Caco-2 (cell line): ENCODE data around the gene ZNF547. TPM values are rescaled to one million over a fixed set of nuclear protein-coding genes. Genes with fewer than 3 reads are reported as not detected.

Experiments
- BruUV-seq: library from RNA; stranded (reverse); fragments of 400-500 nt; replicated peaks from 2 replicates; lab custom pipeline; 2021; lab: Mats Ljungman, UMichigan
- CTCF ChIA-PET: fragments of 300-600 bp; sonication (Branson Sonifier 250); formaldehyde crosslinking; loops from one replicate; lab custom pipeline; 2022; ENCODE audit warnings: antibody characterized with exemption; lab: Charles Lee
- POLR2A ChIA-PET: fragments of 300-600 bp; sonication (Branson Sonifier 250); formaldehyde crosslinking; loops from one replicate; lab custom pipeline; 2022; ENCODE audit warnings: antibody characterized with exemption; lab: Charles Lee
- DNase-seq, 2 experiments: peaks; one replicate each; pipeline versions ENCODE4 v3.0.0 to v3.0.0-alpha.2; 2020 to 2022
- H3K27me3 ChIP-seq: replicated peaks from 2 replicates; pipeline ENCODE4 v1.6.0; 2011; ENCODE audit warnings: low read length; ENCODE audit not compliant: control insufficient read depth, insufficient read depth
- H3K36me3 ChIP-seq: 2 replicates; pipeline ENCODE4 v1.5.1; 2011; ENCODE audit warnings: low read length; ENCODE audit not compliant: control insufficient read depth, insufficient read depth
- H3K4me1 ChIP-seq: fragments of 250-450 bp; sonication (Bioruptor Pico); 2 replicates; pipeline ENCODE4 v1.5.1; 2020; ENCODE audit warnings: mild to moderate bottlenecking
- H3K4me3 ChIP-seq: 2 replicates; pipeline ENCODE4 v1.5.1; 2011; ENCODE audit warnings: low read depth, mild to moderate bottlenecking, control low read depth, low read length
- H3K9me3 ChIP-seq: fragments of 250-450 bp; sonication (Bioruptor Pico); 2 replicates; pipeline ENCODE4 v1.5.1; 2020; ENCODE audit warnings: mild to moderate bottlenecking, moderate library complexity
- H3K27ac Mint-ChIP-seq: one replicate; pipeline ENCODE4 v1.8.0; 2022; ENCODE audit warnings: mixed read lengths; ENCODE audit not compliant: unreplicated experiment
- H3K27me3 Mint-ChIP-seq: one replicate; pipeline ENCODE4 v1.8.0; 2022; ENCODE audit warnings: mixed read lengths; ENCODE audit not compliant: insufficient read depth, unreplicated experiment
- H3K36me3 Mint-ChIP-seq: one replicate; pipeline ENCODE4 v1.8.0; 2022; ENCODE audit warnings: mild to moderate bottlenecking, mixed read lengths; ENCODE audit not compliant: insufficient read depth, unreplicated experiment
- H3K4me1 Mint-ChIP-seq: one replicate; pipeline ENCODE4 v1.8.0; 2022; ENCODE audit warnings: low read depth, mixed read lengths; ENCODE audit not compliant: unreplicated experiment
- H3K4me3 Mint-ChIP-seq: one replicate; pipeline ENCODE4 v1.8.0; 2022; ENCODE audit warnings: mild to moderate bottlenecking, moderate library complexity, mixed read lengths; ENCODE audit not compliant: unreplicated experiment
- H3K9me3 Mint-ChIP-seq: one replicate; pipeline ENCODE4 v1.8.0; 2022; ENCODE audit warnings: mixed read lengths; ENCODE audit not compliant: unreplicated experiment
- CTCF ChIP-seq, 2 experiments: fragments of 200-600 bp in 1 of 2; IDR thresholded peaks; 1 replicate in 1 of 2; 2 replicates in 1 of 2; pipeline versions ENCODE4 v1.5.1 to v1.8.0; 2011 to 2022; ENCODE audit warnings: antibody characterized with exemption in 1 of 2, control low read depth in 1 of 2, inconsistent platforms in 1 of 2, low read depth in 1 of 2, low read length in 1 of 2, mild to moderate bottlenecking in 1 of 2, moderate library complexity in 1 of 2; ENCODE audit not compliant: insufficient read depth in 1 of 2, severe bottlenecking in 1 of 2, unreplicated experiment in 1 of 2
- intact Hi-C: fragments of 100-400 bp; cut with micrococcal nuclease; formaldehyde crosslinking; loops from one replicate; pipeline ENCODE4 v1.10.0; 2022; ENCODE audit not compliant: unreplicated experiment
- total RNA-seq: library from RNA; stranded (reverse); gene quantifications from 2 replicates; pipeline ENCODE4 v1.2.3, GENCODE V29; 2022

ZNF547 gene
- total RNA-seq, 1 experiment from 2014 or later = 1.8 TPM

- ChIA-PET CTCF (interaction anchor here (0.6 kb wide), 1 partner anchor 530 kb away, joined by 4 read pairs; no protein-coding TSS in a partner anchor), POLR2A (no interaction called here)
- Mint-ChIP-seq H3K36me3 (peaks cover 8% of the 10 kb centered on the region), H3K27ac (peak within 1 kb of the TSS; percentile 42), H3K4me3 (peak within 1 kb of the TSS; percentile 85), H3K4me1 (peaks cover 16% of the 10 kb centered on the region), H3K9me3 (peaks cover 9% of the 10 kb centered on the region), H3K27me3 (no peaks in the 10 kb centered on the region)
- Histone ChIP-seq H3K27me3 (no peaks in the 10 kb centered on the region), H3K4me1 (no peaks in the 10 kb centered on the region), H3K4me3 (peak within 1 kb of the TSS; percentile 96), H3K9me3 (no peaks in the 10 kb centered on the region), H3K36me3 (peaks cover 3% of the 10 kb centered on the region; the same call in 1 of the 2 replicates)
- intact Hi-C loops = loop anchor here (1.0 kb wide), 2 partner anchors 24 to 48 kb away; partner anchors contain the start of genes TRAPPC2B, ZNF547 and ZNF749
- no peak for TF ChIP-seq CTCF (IDR thresholded peaks at IDR 0.05; ENCODE audit: insufficient read depth in 1 of 2, low read depth in 1 of 2, low read length in 1 of 2, severe bottlenecking in 1 of 2, unreplicated experiment in 1 of 2)
- TSS peak; percentile 65 for BruUV-seq
- peak; percentile 93 to 94 for DNase-seq
These were observed 47.7 kb downstream of the ZNF547 start, which contains the start of gene ZNF17 for GRCh38 chr19:57410877-57411671. Gene ZNF17 (plus strand): TSS chr19:57411161. CDS start chr19:57413616, 2,455 bp downstream.

DNA sequence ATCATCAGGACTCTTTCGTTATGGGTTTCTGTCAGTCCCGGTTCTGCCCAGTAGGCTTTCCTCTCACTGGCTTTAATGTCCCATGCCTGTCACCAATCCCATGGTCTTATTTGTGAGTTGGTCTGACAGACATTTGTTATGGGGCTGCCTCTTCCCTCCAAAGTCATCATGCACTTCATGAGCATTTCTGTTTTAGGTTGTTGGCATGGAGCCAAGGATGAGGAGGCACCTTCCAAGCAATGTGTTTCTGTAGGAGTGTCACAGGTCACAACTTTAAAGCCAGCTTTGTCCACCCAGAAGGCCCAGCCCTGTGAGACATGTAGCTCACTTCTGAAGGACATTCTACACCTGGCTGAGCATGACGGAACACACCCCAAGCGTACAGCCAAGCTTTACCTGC, 56.1 kb downstream of the ZNF547 start:
- H3K4me3 ChIP-seq = no peak overlapping the region
- no peak for DNase-seq
- Mint-ChIP-seq H3K27me3 (no peaks in the 10 kb centered on the region), H3K36me3 (peaks cover 23% of the 10 kb centered on the region), H3K27ac (no peak overlapping the region), H3K9me3 (no peaks in the 10 kb centered on the region), H3K4me1 (no peaks in the 10 kb centered on the region), H3K4me3 (no peak overlapping the region)
- no peak for TF ChIP-seq CTCF (IDR thresholded peaks at IDR 0.05; ENCODE audit: insufficient read depth in 1 of 2, low read depth in 1 of 2, low read length in 1 of 2, severe bottlenecking in 1 of 2, unreplicated experiment in 1 of 2)
- H3K4me1 ChIP-seq = no peaks in the 10 kb centered on the region
- peaks cover 9% of the 10 kb centered on the region for H3K36me3 ChIP-seq
- no peaks in the 10 kb centered on the region for H3K9me3 ChIP-seq
- intact Hi-C loops = no loop called here
- no TSS peak for BruUV-seq
- ChIA-PET CTCF (no interaction called here), POLR2A (no interaction called here)
- H3K27me3 ChIP-seq = no peaks in the 10 kb centered on the region

GRCh38 chr19:57421037-57421436, 57.7 kb downstream of the ZNF547 start:
- H3K36me3 Mint-ChIP-seq = peaks cover 23% of the 10 kb centered on the region
- DNase-seq = no peak
- no peak overlapping the region for H3K4me3 Mint-ChIP-seq
- Histone ChIP-seq H3K4me3 (no peak overlapping the region), H3K27me3 (no peaks in the 10 kb centered on the region), H3K36me3 (peaks cover 9% of the 10 kb centered on the region), H3K4me1 (no peaks in the 10 kb centered on the region), H3K9me3 (no peaks in the 10 kb centered on the region)
- TF ChIP-seq CTCF (IDR thresholded peaks at IDR 0.05; ENCODE audit: insufficient read depth in 1 of 2, low read depth in 1 of 2, low read length in 1 of 2, severe bottlenecking in 1 of 2, unreplicated experiment in 1 of 2) = no peak
- no peaks in the 10 kb centered on the region for H3K9me3 Mint-ChIP-seq
- TSS peak; percentile 6 for BruUV-seq
- ChIA-PET CTCF (no interaction called here), POLR2A (no interaction called here)
- no peaks in the 10 kb centered on the region for H3K4me1 Mint-ChIP-seq
- intact Hi-C loops = no loop called here
- no peak overlapping the region for H3K27ac Mint-ChIP-seq
- H3K27me3 Mint-ChIP-seq = no peaks in the 10 kb centered on the region

Other genes starting within 250 kb of the ZNF547 start
- not detected in 2 replicates for gene USP29, start 243.6 kb upstream of the ZNF547 start, total RNA-seq
- gene ZIM3, start 218.3 kb upstream of the ZNF547 start, total RNA-seq = not detected in 2 replicates
- not detected in 2 replicates for gene DUXA, start 196.1 kb upstream of the ZNF547 start, total RNA-seq
- gene ZNF264, start 172.1 kb upstream of the ZNF547 start, total RNA-seq = 24.9 and 26.2 TPM in 2 replicates
- 0.53 and 1.9 TPM in 2 replicates for gene AURKC, start 132.5 kb upstream of the ZNF547 start, total RNA-seq
- gene ZNF805, start 122.9 kb upstream of the ZNF547 start, total RNA-seq = 13.6 and 13.8 TPM in 2 replicates
- 54.1 and 60.9 TPM in 2 replicates for gene ZNF460, start 83.1 kb upstream of the ZNF547 start, total RNA-seq
- gene ZNF543, start 43.1 kb upstream of the ZNF547 start, total RNA-seq = 3.3 and 3.5 TPM in 2 replicates
- gene ZNF304, start 12.3 kb upstream of the ZNF547 start, total RNA-seq = 0.07 and 0.09 TPM in 2 replicates
- 7.0 and 8.6 TPM in 2 replicates for gene TRAPPC2B, start within 50 bp of the ZNF547 start, total RNA-seq
- gene ZNF548, start 26.3 kb downstream of the ZNF547 start, total RNA-seq = 4.9 and 5.5 TPM in 2 replicates
- 7.2 and 9.5 TPM in 2 replicates for gene ZNF17, start 47.6 kb downstream of the ZNF547 start, total RNA-seq
- 14.6 and 15.9 TPM in 2 replicates for gene ZNF749, start 71.8 kb downstream of the ZNF547 start, total RNA-seq
- 0.11 TPM in 1 of 2 replicates, not detected in the other for gene VN1R1, start 93.6 kb downstream of the ZNF547 start, total RNA-seq
- gene ZNF772, start 114.0 kb downstream of the ZNF547 start, total RNA-seq = 1.2 and 1.7 TPM in 2 replicates
- gene ZNF419, start 124.2 kb downstream of the ZNF547 start, total RNA-seq = 13.6 and 16.9 TPM in 2 replicates
- 7.7 and 10.0 TPM in 2 replicates for gene ZNF773, start 136.4 kb downstream of the ZNF547 start, total RNA-seq
- gene ZNF549, start 163.8 kb downstream of the ZNF547 start, total RNA-seq = 5.2 and 5.5 TPM in 2 replicates
- 11.2 and 11.5 TPM in 2 replicates for gene ZNF550, start 196.3 kb downstream of the ZNF547 start, total RNA-seq
- gene ZNF416, start 215.4 kb downstream of the ZNF547 start, total RNA-seq = 5.5 and 6.1 TPM in 2 replicates
- not detected in 2 replicates for gene ZIK1, start 220.6 kb downstream of the ZNF547 start, total RNA-seq
- gene ZNF530, start 236.3 kb downstream of the ZNF547 start, total RNA-seq = 8.6 and 8.8 TPM in 2 replicates